Suppressor macrophage treated with lipopolysaccharide for 1 hour (primary cell): ENCODE data around the gene PIAS2.
"Not testable (repeated sequence)": the region's sequence is repeated elsewhere in the genome, so short reads cannot be mapped to it uniquely, and the experiment has no call there.

Source experiments
- DNase-seq, 3 donors: peaks; one replicate each; pipeline ENCODE4 v3.0.0-alpha.2; 2020 to 2022

PIAS2 gene

DNA sequence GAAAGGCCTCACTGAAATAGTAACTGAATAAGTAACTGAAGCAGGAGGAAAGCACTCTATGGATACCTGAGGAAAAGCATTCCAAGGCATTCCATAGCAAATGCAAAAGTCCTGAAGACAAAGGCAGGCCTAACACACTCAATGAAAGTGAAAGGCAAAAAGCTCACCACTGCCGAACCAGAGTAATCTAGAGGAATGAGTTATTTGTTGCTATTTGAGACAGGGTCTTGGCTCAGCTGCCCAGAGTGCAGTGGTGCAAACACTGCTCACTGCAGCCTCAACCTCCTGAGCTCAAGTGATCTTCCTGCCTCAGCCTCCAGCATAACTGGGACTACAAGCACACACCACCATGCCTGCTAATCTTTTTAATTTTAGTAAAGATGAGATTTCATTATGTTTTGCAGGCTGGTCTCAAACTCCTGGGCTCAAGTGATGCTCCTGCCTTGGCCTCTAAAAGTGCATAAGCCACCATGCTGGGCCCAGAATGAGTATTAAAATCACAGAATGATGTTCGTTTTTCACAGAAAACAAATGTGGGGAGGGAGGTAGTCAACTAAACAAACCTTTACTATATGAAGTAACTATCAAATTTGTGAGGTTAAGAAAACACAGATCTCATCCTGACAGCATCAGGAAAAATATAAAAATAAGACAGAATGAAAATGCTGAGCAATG, 17.9 kb downstream of the PIAS2 start:
- DNase-seq, result no peak

DNA sequence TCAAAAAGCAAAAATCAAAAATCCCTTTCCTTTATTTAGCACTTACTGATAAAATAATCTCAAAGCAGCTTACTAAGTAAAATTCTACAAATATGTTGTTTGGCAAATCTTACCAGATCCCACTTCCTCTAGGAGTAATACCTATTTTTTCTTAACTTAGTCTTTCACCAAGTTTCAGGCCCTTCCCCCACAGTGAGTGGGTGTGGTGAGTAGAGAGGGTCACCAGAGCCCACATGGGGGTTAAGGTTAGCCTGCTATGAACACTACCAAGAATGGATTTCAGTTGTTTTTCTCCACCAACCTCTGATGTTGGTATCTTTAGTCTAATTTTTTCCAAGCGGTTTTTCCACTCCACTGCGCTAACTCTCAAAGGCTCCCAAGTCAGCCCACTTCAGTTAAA, 23.2 kb downstream of the PIAS2 start:
- DNase-seq, result no peak

DNA sequence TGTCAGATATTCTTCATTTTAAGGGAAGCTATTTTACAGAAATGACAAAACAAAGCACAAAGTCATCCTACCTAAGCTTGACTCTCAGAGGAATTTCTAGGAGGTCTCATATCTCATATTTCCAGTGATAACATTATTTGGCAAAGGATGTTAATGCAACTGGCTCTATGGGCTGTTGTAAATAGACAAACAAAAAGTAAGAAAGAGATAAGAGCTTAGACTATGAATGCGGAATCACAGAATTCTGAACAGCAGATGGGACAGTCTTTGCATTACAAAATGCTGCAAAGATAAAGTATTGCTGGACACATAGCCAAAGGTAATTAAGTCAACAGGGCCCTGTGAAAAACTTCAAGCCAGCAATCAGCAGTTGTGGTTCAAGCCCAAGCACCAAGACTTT, 23.9 kb downstream of the PIAS2 start:
- DNase-seq, result no peak

DNA sequence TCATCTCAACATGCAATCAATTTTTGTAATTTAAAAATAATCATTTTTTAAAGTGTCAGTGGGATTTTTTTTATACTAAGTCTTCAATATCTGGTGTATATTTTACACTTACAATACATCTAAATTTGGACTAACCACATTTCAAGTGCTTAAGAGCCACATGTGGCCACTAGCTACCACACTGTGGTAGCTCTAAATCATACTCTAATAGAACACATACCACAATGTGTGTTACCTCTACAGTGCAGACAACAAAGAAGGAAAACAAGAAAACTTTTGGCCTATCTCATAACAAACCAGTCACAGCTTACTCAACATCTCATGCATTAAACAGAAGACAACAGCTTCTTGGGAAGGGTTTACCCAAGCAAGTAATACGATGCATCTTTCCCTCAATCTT, 24.5 kb downstream of the PIAS2 start:
- no peak for DNase-seq

DNA sequence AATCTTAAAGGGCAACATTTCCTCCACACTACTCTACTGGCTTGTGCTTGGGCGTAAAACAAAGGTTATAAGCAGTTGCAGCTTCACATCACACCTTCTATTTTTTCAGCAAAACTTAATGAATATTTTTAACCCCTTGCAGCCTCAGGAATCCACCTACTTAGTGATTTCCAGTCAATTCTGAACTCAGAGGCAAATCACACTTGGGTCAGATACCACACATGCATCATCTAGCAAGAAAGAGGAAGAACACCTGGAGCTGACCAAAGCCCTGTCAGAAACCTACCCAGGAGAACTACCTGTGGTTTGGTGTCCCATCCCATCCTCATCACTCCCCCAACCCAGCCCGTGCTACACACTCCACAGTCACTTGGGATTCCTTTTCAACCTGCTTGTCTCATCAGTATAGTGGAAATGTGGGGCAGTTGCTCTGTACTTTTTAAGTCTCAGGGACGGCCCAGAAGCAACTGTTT, 25.5 kb downstream of the PIAS2 start:
- DNase-seq, result no peak

DNA sequence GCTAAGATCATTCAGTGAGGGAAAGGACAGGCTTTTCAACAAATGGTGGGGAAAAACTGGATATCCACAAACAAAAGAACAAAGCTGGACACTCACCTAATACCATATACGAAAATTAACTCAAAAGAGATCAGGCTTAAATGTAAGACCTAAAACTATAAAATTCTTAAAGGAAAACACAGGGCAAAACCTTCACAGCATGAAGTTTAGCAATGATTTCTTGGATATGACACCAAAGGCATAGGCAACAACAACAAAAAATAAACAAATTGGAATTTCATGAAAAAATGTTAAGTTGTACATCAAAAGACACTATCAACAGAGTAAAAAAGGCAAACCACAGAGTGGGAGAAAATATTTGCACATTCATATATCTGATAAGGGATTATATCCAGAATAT, 28.3 kb downstream of the PIAS2 start:
- DNase-seq, result no peak

DNA sequence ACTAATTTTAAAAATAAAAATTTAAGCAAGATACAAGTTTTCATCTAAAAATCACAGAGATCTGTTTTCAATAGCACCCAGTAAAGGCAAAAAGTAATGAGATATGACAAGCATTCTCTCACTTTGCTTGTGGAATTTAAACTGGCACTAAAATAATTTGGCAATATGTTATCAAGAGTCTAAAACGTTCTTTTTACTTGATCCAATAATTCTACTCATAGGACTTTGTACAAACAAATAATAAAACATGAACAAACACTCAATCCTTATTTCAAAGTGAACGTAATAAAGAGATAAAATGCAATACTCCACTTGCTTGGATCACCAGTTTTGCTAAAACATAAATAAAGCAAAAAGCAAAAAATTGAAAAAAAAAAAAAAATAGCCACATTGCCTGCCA, 30.4 kb downstream of the PIAS2 start:
- DNase-seq, result no peak

- no peak for DNase-seq
Observed at GRCh38 chr18:46883180-46883579, 34.1 kb downstream of the PIAS2 start.

DNA sequence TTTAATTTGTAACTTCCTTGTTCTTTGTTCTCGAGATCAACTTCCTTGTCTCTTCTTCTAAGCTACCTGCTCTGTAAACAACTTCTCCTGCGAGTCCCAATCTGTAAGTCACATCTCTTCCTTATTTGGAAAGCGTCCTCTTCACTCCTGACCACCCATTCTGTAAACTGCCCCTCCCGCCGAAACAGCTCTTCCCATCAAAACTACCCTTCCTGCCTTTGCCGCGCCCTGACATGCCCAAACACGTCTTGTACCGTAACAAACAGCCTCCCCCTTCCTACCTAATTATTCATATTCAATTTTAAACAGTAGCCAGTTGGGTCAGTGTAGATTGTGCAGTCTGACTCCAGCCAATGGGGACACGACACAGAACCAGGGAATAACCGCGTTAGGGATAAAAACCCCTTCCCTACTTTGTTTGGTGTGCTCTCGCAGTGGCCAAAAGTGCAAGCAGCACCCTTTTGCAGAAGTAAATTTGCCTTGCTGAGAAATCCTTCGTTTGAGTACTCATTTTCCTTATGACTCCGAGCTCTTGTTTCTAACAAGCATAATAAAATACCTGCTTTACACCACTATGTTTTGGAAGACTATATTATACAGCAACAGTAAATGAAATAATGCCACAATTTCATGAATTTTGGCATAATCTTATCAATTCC, 39.8 kb downstream of the PIAS2 start:
- no peak for DNase-seq

GRCh38 chr18:46868169-46868921, 49.0 kb downstream of the PIAS2 start:
- DNase-seq, result peak in 2 of 3 donors; percentile 3 to 21

DNA sequence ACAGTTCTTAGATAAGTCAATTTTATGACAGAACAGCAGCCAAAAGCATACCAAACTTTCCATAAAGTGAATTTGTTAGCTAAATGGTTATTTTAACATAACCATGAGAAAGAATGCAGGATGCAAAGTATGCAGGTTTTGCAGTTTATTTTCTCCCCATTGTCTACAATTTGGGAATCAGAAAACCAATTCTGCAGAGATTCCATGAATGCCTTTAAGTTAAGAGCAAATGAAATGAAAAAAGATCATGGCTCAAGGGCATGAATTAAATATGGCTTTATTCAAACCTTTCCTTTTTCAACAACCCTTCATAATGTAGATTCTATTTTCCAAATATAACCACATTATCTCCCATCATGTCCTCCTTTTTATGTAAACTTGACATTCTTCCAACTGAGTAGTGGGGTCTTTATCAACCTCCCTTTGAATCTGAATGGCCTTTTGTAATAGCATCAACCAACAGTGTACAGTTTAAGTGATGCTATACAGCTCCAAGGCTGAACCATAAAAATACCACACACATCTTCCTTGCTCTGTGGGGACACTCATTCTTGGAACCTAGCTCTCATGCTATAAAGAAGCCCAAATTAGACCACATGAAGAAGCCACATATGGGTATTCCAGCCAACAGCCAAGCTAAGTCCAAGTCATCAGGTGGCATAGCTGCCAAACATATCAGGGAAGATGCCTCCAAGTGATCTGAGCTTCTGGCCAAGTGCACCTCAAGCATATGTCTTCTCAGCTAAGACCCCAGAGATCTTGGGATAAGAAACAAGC, 49.8 kb downstream of the PIAS2 start:
- DNase-seq, result no peak

DNA sequence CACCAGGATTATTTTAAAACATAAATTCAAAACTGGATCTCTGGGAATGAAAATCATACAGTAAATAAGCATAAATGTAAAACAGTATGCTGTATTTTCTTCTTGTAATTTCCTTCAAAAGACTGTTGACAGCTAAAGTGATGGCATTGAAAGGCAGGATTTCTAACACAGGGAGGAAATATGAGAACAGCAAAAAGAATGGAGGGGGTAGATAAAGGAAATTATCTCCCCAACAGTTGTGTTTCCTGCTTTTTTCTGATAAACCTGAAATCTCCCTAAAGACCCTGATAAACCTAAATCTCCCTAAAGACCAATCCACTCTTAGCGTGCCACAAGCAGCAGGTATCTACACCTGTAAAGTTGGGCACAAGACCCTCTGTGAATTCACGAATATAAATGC, 50.8 kb downstream of the PIAS2 start:
- DNase-seq, result no peak

DNA sequence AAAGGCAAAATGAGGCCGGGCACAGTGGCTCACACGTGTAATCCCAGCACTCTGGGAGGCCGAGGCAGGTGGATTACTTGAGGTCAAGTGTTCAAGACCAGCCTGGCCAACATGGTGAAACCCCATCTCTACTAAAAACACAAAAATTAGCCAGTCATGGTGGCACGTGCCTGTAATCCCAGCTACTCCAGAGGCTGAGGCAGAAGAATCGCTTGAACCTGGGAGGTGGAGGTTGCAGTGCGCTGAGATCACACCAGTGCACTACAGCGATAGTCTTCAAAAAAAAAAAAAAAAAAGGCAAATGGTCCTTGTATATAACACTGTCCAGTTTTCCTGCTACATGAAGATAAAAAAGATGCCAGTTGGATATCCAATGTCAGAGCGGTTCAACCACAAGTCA, 52.1 kb downstream of the PIAS2 start:
- not testable (repeated sequence) for DNase-seq

- no peak for DNase-seq
Observed at GRCh38 chr18:46859855-46860254, 57.5 kb downstream of the PIAS2 start.

DNA sequence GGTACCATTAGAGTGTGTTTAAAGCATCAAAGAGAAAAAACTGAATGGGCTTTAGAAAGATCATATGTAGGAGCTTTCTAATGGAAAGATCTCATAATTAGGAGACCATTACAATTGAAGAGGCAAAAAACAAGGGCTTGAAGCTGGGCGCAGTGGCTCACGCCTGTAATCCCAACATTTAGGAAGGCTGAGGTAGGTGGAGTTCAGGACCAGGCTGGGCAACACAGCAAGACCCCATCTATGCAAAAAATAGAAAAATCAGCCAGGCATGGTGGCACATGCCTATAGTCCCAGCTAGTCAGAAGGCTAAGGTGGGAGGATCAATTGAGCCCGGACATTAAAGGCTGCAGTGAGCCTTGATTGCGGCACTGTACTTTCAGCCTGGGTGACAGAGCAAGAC, 59.0 kb downstream of the PIAS2 start:
- DNase-seq, result no peak

GRCh38 chr18:46856973-46857372, 60.3 kb downstream of the PIAS2 start:
- DNase-seq, result no peak

- DNase-seq, result no peak
Observed at GRCh38 chr18:46849007-46849406, 68.3 kb downstream of the PIAS2 start.

- DNase-seq, result no peak
Observed at GRCh38 chr18:46843372-46843771, 73.9 kb downstream of the PIAS2 start.

GRCh38 chr18:46842583-46842982, 74.7 kb downstream of the PIAS2 start:
- no peak for DNase-seq

- no peak for DNase-seq
Observed at GRCh38 chr18:46833899-46834298, 83.4 kb downstream of the PIAS2 start.

GRCh38 chr18:46832849-46833248, 84.5 kb downstream of the PIAS2 start:
- no peak for DNase-seq

- not testable (repeated sequence) for DNase-seq
Observed at GRCh38 chr18:46832422-46832821, 84.9 kb downstream of the PIAS2 start.

DNA sequence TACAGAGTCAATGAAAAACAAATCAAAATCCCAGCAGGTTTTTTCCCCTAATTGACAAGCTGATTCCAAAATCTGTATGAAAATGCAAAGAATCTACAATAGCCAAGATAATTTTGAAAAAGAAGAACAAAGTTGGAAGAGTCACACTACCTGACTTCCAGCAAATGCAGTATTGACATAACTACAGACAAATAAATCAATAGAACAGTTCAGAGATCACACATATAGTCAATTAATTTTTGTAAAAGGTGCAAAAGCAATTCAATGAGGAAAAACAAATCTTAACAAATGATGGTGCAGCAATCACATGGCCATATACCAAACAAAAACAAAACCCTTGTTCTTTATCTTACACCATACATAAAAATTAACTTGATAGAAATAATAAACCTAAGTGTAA, 85.9 kb downstream of the PIAS2 start:
- no peak for DNase-seq
